Uterus (tissue), 2 donors: ENCODE measurements around the gene SCN7A.
"Not testable (repeated sequence)": the region's sequence is repeated elsewhere in the genome, so short reads cannot be mapped to it uniquely, and the experiment has no call there.

ENCODE experiments used
- CTCF ChIP-seq, 4 experiments: fragments of 200-600 bp in 2 of 4; fragments of 450-650 bp in 2 of 4; sonication (generic) in 2 of 4; IDR thresholded peaks; one replicate each; pipeline ENCODE4 v1.5.1; 2016 to 2019; ENCODE audit warnings: antibody characterized with exemption in 4 of 4, mild to moderate bottlenecking in 2 of 4, moderate library complexity in 1 of 4
- POLR2A ChIP-seq, 2 donors: fragments of 450-650 bp; IDR thresholded peaks; one replicate each; pipeline ENCODE4 v1.6.1; 2016; ENCODE audit warnings: antibody characterized with exemption in 2 of 2, mild to moderate bottlenecking in 1 of 2, moderate library complexity in 1 of 2

GRCh38 chr2:166455823-166456222 is 38.2 kb downstream of the SCN7A start:
- not testable (repeated sequence) for TF ChIP-seq CTCF, POLR2A (IDR thresholded peaks at IDR 0.05)
